ENCODE data around the gene RSPO4.
"Not testable (repeated sequence)": the region's sequence is repeated elsewhere in the genome, so short reads cannot be mapped to it uniquely, and the experiment has no call there.

RSPO4 gene

DNA sequence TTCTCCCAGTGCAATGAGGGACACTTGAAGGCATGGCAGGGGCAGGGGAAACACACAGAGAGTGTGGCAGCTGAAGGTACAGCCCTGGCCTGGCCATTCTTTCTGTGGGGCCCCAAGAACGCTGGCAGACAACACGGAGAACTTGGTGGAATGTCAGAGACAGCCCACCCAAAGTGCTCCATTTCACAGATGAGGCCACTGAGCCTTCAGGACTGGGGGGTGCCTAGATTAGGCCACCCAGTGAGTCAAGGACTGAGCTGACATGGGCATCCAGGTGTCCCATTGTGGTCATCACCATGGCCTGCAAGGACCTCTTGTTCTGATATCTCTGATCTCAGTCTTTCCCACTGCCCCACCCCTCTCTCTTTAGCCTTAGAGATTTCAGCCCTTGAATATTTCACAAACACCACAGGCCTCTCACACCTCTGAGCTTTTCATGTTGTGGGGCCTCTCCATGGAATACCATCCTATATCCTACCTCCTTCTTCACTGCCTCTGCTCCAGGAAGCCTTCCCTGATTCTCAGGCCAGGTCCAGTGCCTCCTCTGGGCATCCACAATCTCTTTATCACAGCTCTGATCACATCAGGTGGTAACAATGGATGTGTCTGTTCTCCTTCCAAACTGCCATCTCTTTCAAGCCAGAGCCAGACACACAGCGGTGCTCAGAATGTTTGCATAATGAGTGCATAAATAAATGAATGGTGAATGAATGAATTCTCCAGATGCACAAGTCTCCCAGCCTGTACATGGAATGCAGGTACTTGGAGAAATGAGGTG, 2.0 kb upstream of the RSPO4 start:
- DNase-seq (ENCODE audit: low read depth): no peak

DNA sequence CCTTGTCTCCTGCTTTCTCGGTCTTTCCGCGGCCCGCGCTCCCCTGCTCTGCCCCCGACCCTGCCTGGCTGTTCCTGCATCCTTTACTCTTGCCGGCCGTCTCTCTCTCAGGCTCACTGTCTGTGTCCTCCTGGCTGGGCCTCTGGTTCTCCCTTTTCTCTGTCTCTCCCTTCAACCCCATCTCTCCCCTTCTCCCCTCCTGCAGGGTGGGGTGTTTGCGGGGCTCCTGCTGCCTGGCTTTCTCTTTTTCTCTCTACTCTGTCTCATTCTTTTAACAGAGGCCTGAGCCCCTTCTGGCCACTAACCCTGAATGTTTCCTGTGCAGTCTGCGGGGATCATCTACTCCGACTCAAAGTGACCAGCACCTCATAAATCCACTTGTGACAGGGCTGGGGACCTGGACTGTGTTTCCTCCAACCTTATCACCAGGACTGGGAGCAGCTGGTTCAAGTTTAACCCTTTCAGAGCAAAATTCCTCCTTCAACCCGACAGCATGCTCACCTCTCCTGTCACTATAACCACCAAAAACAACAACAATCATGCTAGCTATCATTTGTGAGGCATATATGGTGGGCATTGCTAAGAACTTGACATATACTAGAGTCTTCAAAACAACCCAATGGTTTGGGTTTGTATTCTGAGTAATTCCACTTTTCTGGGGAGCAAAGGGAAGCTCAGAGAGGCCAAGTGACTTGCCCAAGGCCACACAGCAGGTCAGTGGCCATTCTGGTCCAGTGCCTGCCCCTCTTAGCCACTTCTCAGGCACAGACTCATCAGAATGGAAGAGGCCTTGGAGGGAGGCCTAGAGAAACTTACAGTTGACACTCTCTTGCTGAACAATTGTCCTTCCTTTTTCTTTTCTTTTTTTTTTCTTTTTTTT, 811 bp upstream of the RSPO4 start:
- DNase-seq (ENCODE audit: low read depth): no peak

DNA sequence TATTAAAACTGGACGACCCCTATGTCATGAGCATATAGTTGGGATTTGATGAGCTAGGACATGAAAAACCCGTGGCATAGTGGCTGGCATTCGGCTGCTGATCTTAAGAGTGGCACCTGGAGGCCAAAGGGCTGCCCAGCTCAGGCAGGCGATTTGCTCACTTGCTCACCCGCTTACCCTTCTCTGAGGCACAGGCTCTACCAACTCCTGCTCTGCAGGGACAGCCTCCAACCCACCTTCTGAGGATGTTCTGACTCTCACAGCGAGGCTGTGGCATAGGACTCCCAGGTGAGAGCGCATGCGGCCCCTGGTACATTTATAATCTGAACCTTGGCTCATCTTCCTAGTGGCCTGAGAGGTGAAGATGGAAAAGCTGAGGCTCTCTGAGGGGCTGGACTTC, 995 bp downstream of the RSPO4 start:
- no peak for DNase-seq (ENCODE audit: low read depth)

DNA sequence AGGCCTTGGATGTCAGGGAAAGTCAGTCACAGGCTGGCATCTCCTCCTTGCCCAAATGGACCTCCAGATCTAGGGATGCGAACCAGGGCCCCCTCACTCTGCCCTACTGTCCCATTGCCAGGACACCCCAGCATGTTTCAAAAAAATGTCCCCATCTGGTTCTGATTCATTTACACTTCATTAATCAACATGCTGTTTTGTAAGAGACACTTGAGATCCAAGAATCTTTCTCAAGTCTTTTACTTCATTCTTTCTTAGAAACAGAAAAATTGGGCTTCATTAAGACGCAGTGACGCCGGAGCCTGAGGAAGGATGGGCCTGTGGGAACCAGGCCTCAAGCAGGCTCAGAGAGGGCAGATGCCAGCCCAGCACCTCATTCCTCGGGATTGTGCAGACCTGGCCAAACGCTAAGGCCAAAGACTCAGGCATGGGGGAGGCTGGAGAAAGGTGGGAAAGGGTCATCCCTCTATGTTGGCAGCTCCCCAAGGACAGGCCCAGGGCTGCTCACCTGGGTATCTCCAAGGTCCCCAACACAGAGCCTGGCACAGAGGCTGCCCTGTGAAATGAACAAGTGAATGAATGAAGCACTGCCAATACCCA, 3.8 kb downstream of the RSPO4 start:
- DNase-seq (ENCODE audit: low read depth): no peak

DNA sequence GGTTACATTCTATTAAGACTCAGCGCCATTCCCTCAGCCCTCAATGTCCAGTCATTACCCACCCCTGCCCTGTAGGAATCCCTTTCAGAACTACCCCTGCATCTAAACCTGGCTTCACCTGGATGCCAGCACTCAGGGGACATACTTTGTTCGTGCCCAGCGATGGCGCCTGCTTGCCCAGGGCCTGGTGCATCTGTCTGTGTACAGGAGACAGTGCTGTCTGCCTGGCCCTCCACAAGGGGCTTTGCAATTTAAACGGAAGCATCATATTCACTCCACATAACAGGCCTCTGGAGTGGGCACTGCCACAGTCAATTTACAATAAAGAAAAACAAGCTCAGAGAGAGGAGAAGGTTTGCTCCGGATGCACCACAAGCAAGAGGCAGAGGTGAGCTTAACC, 4.6 kb downstream of the RSPO4 start:
- no peak for DNase-seq (ENCODE audit: low read depth)

DNA sequence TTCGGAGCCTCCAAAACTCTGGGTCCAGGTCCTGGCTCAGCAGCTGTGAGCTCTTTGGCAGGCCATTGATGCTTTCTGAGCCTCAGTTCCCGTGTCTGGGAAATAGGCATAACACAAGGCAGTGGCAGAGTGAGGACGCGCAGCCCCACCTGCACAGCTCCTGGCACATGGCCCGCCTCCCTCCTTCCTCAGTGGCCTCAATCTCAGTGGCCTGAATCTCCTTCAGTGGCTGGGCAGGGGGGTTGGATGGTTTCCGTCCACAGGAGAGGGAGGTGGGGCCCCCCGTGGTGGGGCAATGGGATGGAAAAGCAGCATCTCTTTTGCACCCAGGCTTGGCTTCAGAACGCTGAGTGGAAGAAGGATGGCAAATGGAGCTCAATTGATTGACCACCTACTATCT, 5.1 kb downstream of the RSPO4 start:
- no peak for DNase-seq (ENCODE audit: low read depth)

DNA sequence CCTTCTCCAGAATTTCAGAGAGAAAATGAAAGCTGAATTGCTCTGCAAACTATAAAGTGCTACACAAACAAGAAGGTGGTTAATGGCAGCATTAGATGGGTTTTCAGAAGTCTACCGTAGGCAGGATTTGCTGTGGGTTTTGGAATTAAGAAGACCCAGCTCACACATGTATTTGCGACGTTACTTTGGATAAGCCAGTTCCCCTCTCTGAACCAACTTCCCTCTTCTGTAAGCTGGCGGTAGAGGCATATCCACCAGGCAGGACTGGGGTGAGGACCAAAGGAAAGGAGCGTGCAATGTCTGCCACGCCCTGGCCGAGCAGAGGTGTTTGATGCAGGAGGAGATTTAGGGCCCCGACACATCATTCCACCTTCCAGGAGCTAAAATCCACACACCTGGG, 6.9 kb downstream of the RSPO4 start:
- no peak for DNase-seq (ENCODE audit: low read depth)

DNA sequence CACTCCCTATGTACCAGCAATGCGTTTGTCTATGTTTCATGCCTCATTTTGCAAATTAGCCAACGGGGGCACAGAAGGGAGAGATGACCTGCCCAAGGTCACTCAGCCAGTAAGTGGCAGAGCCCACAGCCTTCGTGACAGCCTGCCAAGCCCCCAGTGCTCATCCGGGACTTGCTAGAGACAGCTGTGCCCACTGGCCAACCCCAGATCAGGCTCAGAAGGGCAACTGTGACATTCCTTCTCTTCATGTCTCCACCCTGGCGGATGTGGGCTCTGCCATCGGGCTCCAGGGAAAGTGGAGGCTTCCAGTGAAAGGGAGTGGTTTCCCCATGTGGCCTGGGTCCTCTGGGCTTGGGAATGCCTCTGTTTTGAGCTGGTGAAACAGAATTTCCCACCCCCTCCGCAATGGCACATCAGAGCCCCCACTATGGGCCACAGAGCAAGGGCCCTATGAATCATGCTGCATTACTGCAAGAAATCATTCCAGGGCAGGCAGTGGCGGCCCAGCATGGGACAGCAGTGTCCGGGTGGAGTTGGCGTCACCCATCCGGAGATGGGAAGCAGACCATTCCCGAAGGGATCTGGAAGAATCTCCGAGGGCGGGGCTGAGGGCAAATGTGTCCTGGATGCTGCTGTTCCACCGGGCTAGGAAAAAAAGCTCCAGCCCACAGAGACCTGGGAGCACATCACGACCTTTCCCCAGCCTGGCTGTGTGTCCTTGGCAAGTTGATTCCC, 9.1 kb downstream of the RSPO4 start:
- no peak for DNase-seq (ENCODE audit: low read depth)

DNA sequence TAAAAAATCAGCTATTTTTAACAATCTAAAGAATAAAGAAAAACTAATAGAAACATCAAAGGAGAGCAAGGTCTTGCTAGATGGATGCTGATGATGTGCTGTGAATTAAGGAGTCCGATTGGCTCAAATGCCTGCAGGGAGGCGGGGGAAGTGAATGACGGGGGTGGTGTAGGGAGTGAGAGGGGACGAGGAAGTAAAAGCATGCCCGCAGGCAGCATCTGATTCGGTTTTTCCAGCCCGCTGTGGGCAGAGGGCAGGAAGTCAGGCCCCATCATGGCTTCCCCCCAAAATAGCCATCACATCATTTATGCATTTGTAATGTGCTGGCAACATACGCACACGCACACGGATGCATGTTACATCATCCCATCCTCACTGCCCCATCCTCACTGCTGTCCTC, 10.3 kb downstream of the RSPO4 start:
- DNase-seq (ENCODE audit: low read depth): no peak

DNA sequence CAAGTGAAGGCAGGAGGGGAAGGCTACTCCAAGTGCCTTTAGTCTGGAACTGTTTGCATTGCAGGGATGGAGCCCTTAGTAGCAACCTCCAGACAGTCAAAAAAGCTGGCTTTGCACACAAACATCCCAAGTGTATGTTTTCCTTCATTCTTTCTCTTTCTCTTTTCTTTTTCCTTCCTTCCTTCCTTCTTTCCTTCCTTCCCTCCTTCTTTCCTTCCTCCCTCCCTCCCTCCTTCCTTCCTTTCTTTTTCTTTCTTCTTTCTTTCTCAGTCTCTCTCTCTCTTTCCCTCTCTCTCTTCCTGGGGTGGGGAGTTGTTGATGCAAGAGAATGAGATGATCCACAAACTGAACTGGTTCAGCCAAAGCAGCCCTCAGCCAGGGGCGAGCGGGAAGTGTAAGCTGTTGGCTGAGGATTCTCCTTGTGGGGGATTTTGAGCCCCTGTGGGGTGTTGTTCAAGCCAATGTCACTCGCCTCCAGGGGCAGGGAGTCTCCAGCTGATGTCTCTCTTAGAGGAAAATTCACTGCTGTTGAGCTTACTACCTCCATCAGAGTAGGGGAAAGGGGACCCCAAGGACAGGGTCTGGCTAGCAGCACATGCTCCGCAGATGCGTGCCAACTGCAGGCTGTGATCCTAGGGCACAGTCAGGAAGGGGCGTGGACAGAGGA, 11.7 kb downstream of the RSPO4 start:
- no peak for DNase-seq (ENCODE audit: low read depth)

DNA sequence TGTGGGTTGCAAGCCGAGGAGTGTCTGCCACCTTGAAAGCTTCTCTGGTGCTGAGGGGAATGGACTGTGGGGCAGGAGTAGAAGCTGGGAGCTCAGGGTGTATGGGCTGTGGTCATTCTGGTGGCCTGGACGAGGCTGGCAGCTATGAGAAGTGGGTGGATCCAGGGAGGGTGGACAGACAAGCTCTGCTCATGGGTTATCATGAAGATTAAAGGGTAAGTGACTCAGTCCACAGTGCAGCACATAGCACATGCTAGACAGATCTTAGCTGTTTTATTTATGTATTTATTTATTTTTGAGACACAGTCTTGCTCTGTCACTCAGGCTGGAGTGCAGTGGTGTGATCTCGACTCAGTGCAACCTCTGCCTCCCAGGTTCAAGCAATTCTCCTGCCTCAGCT, 13.8 kb downstream of the RSPO4 start:
- no peak for DNase-seq (ENCODE audit: low read depth)

DNA sequence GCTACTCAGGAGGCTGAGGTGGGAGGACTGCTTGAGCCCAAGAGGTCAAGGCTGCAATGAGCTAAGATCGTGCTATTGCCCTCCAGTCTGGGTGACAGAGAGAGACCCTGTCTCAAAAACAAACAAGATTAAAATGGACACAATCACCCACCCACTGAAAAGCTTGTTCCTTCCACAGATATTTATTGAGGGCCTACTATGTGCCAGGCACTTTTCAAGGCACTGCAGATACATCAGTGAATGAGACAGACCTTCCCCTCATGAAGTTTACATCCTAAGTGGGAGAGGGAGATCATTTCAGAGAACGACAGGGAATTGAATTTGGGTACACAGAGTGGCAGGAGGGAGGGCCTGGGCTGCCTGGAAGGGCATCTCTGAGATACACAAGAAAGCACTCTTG, 14.4 kb downstream of the RSPO4 start:
- DNase-seq (ENCODE audit: low read depth): no peak

DNA sequence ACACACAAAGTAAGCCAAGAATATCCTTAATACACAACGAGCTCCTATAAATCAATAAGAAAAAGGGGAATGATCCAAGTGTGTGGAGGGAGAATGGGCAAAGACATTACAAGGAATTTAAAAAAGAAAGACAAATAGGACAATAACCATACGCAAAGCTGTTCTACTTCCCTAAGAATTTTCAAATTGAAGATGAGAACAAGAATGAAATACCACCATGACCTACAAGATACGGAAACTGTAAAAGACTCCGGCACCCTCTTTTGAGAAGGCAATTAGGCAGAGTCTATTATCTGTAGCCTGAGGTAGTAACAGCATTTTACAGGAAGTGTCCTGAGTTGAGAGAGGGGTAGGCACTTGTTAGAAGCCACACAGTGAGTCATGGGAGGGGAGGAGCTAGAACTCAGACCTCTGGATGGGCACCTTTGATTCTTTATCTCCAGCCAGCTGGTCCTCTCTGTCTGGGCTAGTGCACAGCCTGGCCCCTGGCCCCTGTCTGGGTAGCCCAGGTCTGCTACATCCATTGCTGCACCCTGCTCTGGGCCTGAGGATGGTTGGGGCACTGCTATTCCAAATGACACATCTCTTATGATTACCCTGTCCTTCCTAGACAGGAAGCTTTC, 15.3 kb downstream of the RSPO4 start:
- DNase-seq (ENCODE audit: low read depth): no peak

DNA sequence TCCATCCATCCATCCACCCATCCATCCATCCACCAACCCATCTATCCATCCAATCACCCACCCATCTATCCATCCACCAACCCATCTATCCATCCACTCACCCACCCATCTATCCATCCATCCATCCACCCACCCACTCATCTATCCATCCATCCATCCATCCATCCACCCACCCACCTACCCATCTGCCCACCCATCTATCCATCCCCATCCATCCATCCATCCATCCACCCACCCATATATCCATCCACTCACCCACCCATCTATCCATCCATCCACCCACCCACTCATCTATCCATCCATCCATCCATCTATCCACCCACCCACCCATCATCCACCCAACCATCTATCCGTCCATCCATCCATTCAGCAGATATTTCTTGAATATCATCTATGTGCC, 17.1 kb downstream of the RSPO4 start:
- DNase-seq (ENCODE audit: low read depth): not testable (repeated sequence)

DNA sequence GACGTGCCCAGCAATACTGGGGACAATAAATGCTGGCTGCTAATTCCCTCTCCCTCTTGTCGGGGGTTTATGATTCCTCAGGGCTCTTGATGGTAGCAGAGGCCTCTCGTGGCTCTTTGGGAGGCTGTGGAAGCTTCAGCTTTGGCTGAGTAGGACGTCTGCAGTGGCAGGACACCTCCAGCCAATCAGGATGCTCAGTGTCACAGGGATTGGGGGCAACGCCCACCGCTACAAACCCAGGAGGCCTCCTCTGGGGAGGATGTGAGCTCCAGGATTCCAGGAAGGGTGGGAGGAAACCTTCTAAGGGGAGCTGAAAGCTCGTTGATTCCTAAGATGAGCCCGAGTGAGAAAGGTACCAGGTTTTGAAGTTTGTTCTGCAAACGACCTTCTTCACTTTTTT, 19.4 kb downstream of the RSPO4 start:
- no peak for DNase-seq (ENCODE audit: low read depth)

DNA sequence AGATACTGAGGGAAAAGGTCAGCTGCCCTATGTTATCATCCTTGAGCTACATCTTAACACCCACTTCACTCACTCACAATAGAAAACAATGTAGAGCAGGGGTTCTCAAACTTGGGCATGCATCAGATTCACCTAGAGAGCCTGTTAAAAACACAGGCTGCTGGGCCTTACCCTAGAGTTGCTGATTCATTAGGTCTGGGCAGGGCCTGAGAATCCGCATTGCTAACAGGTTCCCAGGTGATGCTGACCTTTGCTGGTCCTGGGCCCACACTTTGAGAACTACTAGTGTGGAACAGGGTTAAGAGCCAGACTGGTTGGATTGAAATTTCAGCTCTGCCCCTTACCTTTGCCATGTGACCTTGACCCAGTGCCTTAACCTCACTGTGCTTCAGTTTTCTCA, 25.1 kb downstream of the RSPO4 start:
- no peak for DNase-seq (ENCODE audit: low read depth)

DNA sequence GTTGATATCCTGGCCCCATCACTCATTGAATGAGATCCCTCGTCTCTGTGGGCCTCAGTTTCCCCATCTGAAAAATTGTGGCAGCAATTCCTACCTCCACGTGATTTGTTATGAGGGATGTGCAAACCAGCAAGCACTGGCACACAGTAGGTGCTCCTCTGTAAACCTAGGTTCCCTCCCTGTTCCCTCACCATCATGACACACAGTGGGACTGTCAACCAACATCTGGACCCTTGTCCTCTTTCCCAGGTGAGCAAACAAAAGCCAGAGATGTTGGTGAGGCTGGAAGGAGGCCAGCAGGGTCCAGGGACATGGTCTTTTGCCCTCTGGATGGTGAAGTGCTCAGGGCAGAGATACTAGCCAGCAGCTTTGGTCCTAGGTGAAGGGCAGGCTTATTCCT, 26.1 kb downstream of the RSPO4 start:
- no peak for DNase-seq (ENCODE audit: low read depth)

DNA sequence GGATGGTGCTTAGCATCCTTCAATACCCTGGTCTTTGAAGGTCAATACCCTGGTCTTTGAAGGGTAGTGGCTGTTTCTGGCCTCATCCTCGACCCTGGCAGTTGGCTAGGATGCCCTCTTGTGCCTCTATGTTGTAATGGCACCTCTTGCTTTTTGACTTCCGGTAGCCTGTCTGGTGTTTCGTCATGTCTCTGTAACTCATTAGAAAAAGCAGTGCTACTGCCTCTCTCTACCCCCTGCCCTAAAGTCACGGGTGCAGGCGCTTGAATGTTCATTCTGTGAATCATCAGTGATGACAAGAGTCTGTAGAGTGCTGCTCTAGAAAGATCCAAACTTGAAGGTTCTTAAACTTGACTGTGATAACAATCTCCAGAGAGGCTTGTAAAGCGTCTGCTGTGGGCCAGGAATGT, 28.3 kb downstream of the RSPO4 start:
- DNase-seq (ENCODE audit: low read depth): no peak

DNA sequence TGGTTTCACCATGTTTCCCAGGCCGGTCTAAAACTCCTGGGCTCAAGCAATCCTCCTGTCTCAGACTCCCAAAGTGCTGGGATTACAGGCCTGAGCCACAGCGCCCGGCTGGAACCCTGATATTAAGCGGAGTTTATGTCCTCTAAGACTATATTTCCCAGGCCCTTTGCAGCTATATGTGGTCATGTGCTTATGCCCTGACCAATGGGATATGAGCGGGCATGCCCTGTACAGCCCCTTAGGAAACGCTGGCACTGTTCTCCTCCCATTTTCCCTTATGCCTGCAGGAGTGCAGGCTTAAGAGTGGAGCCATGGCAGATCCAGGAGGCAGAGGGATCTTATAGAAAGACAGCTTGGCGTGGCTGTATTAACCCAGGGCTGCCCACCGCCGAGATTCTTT, 29.9 kb downstream of the RSPO4 start:
- no peak for DNase-seq (ENCODE audit: low read depth)

DNA sequence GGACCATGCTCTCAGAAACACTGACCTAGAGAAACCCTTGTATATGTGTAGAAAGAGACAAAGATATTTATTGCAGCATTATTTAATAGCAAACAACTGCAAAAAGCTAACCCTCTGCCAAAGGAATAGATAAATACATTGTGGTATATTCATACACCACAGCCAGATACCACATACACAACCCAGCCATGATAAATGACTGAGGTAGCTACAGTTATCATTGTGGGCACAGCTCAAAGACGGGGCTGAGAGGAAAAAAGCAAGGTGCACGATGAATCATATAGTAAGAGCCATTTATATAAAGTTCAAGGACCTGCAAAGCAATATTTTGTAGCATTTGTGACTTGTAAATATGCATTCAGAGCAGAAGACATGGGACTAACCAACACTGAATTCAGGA, 30.8 kb downstream of the RSPO4 start:
- DNase-seq (ENCODE audit: low read depth): no peak

DNA sequence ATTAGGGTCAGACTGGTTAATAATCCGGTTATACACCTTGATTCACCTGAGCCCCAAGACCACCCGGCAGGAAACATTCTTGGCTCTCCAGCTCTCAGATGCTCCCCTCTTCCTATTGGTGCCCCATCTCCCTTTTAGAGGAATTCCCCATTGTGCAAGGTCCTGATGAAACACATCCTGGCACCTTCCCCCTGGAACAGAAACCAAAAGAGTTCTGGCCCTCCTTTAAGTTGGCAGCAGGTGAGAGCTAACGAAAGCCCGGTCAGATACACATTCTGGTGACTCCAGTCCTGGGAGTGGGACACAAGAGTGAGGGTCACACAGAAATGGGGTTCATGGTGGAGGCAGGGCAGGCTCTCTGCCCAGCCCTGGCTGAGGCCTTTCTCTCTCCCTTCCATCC, 32.2 kb downstream of the RSPO4 start:
- no peak for DNase-seq (ENCODE audit: low read depth)

Data from activated T-helper 1 cell treated with Interleukin-2 at 50 U/mL for 16 hours (primary cell).